ENCODE measurements around the gene TAS2R43.
"Not testable (repeated sequence)": the region's sequence is repeated elsewhere in the genome, so short reads cannot be mapped to it uniquely, and the experiment has no call there.

Gene TAS2R43

GRCh38 chr12:11092128-11092527, at the start of gene TAS2R43:
Gene TAS2R43, minus strand, starts transcription at chr12:11092313. Its CDS starts 84 bp downstream, at chr12:11092229.
- DNase-seq: no peak

GRCh38 chr12:11136075-11136474, 44.0 kb upstream of the TAS2R43 start:
- DNase-seq: no peak

GRCh38 chr12:11134305-11134704, 42.2 kb upstream of the TAS2R43 start, which contains the start of gene TAS2R30:
Gene TAS2R30, minus strand, starts transcription at chr12:11134644. Its CDS starts 400 bp downstream, at chr12:11134244.
- DNase-seq: no peak

DNA sequence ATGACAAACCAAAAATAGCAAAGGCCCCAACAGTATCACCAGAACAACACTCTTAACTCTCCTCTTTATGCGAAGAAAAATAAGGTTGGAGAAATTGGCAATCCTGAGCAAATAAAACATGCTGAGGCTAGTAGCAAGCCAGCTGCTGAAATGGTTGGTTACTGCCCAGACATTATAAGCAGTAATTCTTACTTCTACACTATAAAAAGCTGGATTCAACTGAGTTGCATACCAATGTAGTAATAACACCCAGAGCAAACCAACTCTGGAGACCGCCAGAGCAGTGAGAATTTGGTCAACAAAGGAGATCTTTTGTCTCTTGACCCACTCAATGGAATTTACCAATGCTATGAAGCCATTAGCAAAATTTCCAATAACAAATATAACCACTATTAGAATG, 41.7 kb upstream of the TAS2R43 start:
- DNase-seq: no peak

DNA sequence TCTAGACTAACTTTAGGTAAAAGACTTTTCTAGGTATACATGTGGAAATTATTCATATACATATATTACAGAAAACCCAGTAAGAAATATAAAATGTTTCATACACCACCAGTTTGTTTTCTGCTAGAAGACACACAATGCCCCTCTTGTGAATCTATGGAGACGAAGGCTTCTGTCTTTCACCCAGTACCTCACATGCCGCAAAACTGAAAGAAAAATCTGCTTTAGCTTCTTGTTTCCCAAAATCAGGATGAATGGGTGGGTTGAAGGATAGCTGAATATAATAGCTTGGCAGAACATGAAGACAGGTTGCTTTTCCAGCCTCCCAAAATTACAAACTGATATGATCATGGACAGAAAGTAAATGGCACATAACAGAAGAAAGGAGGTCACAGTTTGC, 41.0 kb upstream of the TAS2R43 start:
- DNase-seq: no peak

DNA sequence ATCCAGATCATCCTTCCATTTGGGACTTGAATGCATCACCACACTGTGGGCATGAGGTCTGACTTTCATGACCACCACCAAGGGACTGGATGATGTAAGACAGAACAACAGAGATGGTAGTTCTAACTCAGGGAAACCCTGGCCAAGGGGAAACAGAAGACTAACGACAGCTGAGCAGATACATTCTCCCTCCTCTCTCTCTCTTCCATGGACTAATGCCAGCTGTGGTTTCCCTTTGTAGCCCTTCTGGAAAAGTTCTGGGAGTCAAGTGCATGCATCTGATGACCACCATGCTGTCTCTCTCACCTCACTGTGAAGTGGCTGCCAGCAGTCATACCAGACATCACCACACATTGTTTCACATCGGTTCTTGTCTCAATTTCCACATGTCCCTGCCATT, 38.9 kb upstream of the TAS2R43 start:
- DNase-seq: no peak

- DNase-seq: no peak
Measured at GRCh38 chr12:11130382-11130781, 38.3 kb upstream of the TAS2R43 start.

DNA sequence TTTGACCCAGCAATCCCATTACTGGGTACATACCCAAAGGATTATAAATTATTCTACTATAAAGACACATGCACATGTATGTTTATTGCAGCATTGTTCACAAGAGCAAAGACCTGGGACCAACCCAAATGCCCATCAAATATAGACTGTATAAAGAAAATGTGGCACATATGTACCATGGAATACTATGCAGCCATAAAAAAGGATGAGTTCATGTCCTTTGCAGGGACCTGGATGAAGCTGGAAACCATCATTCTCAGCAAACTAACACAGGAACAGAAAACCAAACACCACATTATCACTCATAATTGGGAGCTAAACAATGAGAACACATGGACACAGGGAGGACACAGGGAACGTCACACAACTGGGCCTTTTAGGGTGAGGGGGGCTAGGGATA, 22.0 kb upstream of the TAS2R43 start:
- not testable (repeated sequence) for DNase-seq

GRCh38 chr12:11111213-11111612, 19.1 kb upstream of the TAS2R43 start:
- not testable (repeated sequence) for DNase-seq

GRCh38 chr12:11108862-11109261, 16.7 kb upstream of the TAS2R43 start:
- DNase-seq: no peak

GRCh38 chr12:11107719-11108118, 15.6 kb upstream of the TAS2R43 start:
- no peak for DNase-seq

GRCh38 chr12:11106288-11106687, 14.2 kb upstream of the TAS2R43 start:
- DNase-seq: no peak

GRCh38 chr12:11105546-11105945, 13.4 kb upstream of the TAS2R43 start:
- no peak for DNase-seq

- not testable (repeated sequence) for DNase-seq
Measured at GRCh38 chr12:11094910-11095309, 2.8 kb upstream of the TAS2R43 start.

DNA sequence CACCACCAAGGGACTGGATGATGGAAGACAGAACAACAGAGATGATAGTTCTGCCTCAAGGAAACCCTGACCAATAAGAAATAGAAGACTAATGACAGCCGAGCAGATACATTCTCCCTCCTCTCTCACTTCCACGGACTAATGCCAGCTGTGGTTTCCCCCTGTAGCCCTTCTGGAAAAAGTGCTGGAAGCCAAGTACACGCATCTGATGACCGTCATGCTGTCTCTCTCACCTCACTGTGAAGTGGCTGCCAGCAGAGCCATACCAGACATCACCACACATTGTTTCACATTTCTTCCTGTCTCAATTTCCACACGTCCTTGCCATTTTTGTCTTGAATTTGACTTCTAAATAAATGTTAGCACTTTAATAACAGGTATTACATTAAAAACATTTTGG, 2.9 kb downstream of the TAS2R43 start:
- DNase-seq: no peak

GRCh38 chr12:11085419-11085818, 6.7 kb downstream of the TAS2R43 start:
- no peak for DNase-seq

DNA sequence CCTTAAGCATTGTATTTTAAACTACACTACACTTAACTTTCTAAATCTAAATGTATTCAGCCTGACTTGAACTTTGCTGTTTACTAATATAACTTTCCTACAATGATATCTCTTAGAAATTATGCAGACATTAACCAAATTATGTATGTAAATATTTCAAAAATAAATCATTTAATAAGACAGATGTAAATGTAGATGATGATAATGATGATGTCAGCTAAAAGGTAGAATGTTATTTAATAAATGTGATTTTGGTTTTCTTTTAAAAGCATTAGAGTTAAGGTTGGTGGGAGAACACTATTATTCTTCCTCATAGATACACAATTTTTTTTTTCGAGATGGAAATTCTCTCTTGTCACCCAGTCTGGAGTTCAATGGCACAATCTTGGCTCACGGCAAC, 10.1 kb downstream of the TAS2R43 start:
- DNase-seq: no peak

DNA sequence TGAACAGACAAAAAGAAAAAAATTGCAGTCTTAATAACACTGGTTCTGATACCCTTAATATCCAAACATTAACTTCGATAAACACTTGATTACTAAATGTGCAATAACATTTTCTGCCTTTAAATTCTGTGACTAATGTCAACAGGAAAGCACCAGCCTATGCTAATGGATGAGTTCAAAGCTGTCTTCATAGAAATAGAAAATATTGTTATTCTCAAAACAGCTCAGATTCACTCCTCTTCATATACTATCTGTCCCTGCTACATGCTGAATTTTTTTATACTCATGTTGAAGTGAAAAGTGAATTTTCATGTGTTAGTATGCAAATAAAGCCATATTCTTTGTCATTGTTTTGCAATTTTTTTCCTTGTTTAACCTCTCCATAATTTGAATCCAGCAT, 13.9 kb downstream of the TAS2R43 start:
- no peak for DNase-seq

- DNase-seq: no peak
Measured at GRCh38 chr12:11075642-11076041, 16.5 kb downstream of the TAS2R43 start.

GRCh38 chr12:11071414-11071813, 20.7 kb downstream of the TAS2R43 start:
- no peak for DNase-seq

- DNase-seq: no peak
Measured at GRCh38 chr12:11070999-11071398, 21.1 kb downstream of the TAS2R43 start.

- DNase-seq: no peak
Measured at GRCh38 chr12:11069854-11070365, 22.2 kb downstream of the TAS2R43 start.

DNA sequence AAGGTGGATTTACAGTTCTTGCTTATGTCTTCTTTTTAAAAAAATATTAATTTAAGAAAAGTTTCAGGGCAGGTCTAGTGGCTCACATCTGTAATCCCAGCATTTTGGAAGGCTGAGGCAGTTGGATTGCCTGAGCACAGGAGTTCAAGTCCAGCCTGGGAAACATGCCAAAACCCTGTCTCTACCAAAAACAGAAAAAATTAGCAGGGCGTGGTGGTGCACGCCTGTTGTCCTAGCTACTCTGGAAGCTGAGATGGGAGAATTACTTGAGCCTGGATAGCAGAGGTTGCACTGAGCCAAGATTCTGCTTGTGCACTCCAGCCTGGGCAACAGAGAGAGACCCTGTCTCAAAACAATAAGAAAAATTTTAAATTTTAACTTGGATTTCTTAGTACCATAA, 24.6 kb downstream of the TAS2R43 start:
- no peak for DNase-seq

GRCh38 chr12:11062194-11062593, 29.9 kb downstream of the TAS2R43 start, which contains the start of gene TAS2R46:
Gene TAS2R46, minus strand, starts transcription at chr12:11062294. Its CDS starts 0 bp downstream, at chr12:11062294.
- DNase-seq: not testable (repeated sequence)

DNA sequence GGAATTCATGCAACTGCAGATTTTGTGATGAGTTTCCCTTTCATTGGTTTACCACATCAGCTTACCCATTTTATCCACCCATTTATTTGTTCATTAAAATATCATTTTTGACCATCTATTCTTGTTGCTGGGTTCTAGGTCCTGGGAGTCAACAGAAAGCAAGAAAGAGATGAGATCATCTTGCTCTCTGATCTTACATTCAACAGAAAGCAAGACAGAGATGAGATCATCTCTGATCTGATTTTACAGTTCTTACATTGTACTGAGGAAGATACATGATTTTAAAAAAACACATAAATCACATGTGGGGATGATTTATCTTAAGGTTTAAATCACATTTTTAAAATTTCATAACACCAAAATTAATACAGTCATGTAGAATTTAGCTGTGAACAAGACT, 32.3 kb downstream of the TAS2R43 start:
- no peak for DNase-seq
